Uterus (tissue), 2 donors: Measurements from ENCODE around the gene RAB11FIP4.

Source experiments
- CTCF ChIP-seq, 4 experiments: fragments of 200-600 bp in 2 of 4; fragments of 450-650 bp in 2 of 4; sonication (generic) in 2 of 4; IDR thresholded peaks; one replicate each; pipeline ENCODE4 v1.5.1; 2016 to 2019; ENCODE audit warnings: antibody characterized with exemption in 4 of 4, mild to moderate bottlenecking in 2 of 4, moderate library complexity in 1 of 4
- POLR2A ChIP-seq, 2 donors: fragments of 450-650 bp; IDR thresholded peaks; one replicate each; pipeline ENCODE4 v1.6.1; 2016; ENCODE audit warnings: antibody characterized with exemption in 2 of 2, mild to moderate bottlenecking in 1 of 2, moderate library complexity in 1 of 2

GRCh38 chr17:31558748-31559583 lies 167.5 kb downstream of the RAB11FIP4 start:
- TF ChIP-seq CTCF (IDR thresholded peaks at IDR 0.05), result peak; percentile 84 to 96 (median 94)
- peak; percentile 60 to 63 for TF ChIP-seq POLR2A (IDR thresholded peaks at IDR 0.05)
